ENCODE measurements around the gene FAM210B.

DNA sequence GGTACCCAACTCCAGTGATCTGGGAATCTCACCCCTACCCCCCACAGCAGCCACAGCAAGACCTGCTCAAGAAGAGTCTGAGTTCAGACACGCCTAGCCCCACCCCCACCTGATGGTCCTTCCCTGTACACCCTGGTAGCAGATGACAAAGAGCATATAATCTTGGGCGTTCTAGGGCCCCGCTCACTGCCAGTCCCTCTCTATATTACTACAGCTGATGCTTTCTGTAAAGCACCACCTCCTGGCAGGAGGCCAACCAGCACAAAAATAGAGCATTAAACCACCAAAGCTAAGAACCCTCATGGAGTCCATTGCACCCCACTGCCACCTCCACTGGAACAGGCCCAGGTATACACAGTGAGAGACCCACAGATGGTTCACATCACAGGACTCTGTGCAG lies 42.3 kb upstream of the FAM210B start:
- TF ChIP-seq, protein P1, sequence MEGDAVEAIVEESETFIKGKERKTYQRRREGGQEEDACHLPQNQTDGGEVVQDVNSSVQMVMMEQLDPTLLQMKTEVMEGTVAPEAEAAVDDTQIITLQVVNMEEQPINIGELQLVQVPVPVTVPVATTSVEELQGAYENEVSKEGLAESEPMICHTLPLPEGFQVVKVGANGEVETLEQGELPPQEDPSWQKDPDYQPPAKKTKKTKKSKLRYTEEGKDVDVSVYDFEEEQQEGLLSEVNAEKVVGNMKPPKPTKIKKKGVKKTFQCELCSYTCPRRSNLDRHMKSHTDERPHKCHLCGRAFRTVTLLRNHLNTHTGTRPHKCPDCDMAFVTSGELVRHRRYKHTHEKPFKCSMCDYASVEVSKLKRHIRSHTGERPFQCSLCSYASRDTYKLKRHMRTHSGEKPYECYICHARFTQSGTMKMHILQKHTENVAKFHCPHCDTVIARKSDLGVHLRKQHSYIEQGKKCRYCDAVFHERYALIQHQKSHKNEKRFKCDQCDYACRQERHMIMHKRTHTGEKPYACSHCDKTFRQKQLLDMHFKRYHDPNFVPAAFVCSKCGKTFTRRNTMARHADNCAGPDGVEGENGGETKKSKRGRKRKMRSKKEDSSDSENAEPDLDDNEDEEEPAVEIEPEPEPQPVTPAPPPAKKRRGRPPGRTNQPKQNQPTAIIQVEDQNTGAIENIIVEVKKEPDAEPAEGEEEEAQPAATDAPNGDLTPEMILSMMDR (IDR thresholded peaks at IDR 0.05) = no peak
- no peak for TF ChIP-seq POLR2AphosphoS5 (IDR thresholded peaks at IDR 0.05)
